AG08395 (cell line): Measurements from ENCODE around the gene AIF1L.
"Not testable (repeated sequence)": the region's sequence is repeated elsewhere in the genome, so short reads cannot be mapped to it uniquely, and the experiment has no call there.

ENCODE experiments used
- DNase-seq: peaks from one replicate; pipeline ENCODE4 v3.0.0; 2012; ENCODE audit warnings: mixed read lengths, low spot score

The AIF1L gene

DNA sequence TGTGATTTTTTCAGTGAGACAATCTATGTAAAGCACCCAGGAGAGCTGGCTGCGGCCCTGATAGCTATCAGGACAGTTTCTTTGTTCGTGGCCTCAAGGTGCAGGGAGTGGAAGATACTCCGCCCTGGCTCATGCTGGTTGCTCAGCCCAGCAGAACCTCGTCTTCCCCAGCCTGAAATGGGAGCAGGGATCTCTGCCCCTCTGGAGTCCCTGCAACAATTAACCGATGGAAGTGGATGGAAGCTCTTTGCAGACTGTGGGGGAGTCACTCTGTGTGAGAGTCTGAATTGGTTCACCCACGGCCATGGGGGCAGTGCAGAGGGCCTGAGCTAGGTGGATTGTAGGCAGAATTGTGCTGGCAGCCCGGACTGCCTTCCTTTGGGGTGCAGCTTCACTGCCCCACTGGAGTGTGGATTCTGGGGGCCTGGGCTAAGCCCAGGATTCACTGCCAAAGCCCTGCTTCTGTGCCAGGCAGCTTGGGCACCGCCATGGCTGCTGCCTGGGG is 2.8 kb downstream of the AIF1L start:
- DNase-seq = no peak

DNA sequence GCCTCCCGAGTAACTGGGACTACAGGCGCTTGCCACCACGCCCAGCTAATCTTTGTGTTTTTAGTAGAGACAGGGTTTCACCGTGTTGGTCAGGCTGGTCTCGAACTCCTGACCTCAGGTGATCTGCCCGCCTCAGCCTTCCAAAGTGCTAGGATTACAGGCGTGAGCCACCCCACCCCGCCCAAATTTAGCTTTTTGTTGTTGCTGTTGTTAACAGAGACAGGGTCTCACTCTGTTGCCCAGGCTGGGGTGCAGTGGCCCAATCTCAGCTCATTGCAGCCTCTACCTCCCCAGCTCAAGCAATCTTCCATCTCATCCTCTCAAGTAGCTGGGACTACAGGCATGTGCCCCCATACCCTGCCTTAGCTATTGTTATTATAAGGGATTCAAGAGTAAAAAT is 3.5 kb downstream of the AIF1L start:
- not testable (repeated sequence) for DNase-seq

DNA sequence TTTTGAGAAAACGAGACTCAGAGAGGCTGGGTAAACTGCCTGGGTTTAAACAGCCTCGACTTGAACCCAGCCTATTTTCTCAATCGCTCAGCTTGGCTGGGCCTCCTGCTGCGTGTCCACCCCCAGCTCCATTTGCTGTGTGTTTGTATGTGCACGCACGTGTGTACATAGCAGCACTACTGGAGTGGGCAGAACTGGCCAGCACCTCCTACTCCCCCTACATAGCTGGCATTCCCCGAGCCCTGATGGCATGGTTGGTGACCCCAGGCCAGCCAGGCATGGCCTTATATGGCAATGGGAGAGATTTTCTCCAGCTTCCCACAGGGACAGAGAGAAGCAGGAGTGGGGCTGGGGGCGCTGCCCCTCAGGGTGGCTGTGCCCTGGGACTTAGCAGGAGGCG is 4.1 kb downstream of the AIF1L start:
- DNase-seq = no peak

DNA sequence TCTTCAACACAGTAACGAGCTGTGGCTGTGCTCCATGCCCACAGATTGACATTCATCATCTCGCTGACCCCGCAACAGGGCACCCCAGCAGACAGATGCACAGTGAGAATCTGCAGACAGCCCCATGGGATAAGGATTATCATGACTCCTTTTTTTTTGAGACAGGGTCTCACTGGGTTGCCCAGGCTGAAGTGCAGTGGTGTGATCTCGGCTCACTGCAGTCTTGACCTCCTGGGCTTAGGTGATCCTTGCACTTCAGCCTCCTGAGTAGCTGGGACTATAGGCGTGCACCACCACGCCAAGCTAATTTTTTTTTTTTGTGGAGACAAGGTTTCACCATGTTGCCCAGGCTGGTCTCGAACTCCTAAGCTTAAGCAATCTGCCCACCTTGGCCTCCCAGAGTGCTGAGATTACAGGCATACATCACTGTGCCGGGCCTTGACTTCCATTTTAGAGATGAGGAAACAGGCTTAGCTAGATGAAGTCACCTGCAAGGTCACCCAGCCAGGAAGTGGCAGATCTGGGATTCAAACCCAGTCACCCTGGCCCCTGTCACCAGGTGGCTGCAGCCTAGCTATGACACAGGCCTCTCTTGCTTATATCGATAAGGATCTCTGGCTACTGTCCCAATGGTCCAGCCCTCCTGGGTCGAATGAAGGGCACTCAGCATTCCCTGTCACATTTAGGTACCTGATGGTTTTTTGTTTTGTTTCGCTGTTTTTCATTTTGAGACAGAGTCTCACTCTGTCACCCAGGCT is 5.1 kb downstream of the AIF1L start:
- no peak for DNase-seq

DNA sequence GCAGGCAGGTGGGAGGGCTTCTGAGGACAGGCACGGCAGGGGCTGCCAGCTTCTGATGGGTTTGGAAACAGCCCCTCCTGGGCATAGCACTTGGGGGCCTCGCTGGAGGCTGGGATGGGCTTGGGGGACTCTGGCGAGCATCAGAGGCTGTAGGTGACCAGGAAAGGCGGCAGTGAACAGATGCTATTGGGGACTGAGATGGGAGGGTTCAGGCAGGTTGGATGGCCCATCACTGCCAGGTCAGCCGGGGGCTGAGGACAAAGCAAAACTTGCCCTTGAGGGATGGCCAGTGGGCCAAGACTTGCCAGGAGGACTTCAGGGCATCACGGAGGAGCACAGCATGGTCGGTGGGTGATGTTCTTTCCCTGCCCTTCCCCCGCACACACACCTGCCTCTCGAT is 6.7 kb downstream of the AIF1L start:
- DNase-seq = no peak

DNA sequence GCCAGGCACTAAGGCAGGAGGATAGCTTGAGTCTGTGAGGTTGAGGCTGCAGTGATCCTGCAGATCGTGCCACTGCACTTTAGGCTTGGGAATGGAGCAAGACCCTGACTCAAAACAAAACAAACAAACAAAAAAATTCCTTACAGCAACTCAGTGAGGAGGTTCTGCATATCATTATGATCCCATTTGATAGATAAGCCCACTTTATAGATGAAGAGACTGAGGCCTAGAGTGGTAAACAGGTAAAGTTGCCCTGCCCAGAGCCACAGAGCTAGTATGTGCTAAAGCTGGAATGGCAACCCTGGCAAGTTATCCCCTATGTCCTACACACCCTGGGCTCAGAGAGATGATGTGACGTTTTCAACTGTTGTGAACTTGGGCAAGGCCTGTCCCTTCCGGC is 7.2 kb downstream of the AIF1L start:
- no peak for DNase-seq

DNA sequence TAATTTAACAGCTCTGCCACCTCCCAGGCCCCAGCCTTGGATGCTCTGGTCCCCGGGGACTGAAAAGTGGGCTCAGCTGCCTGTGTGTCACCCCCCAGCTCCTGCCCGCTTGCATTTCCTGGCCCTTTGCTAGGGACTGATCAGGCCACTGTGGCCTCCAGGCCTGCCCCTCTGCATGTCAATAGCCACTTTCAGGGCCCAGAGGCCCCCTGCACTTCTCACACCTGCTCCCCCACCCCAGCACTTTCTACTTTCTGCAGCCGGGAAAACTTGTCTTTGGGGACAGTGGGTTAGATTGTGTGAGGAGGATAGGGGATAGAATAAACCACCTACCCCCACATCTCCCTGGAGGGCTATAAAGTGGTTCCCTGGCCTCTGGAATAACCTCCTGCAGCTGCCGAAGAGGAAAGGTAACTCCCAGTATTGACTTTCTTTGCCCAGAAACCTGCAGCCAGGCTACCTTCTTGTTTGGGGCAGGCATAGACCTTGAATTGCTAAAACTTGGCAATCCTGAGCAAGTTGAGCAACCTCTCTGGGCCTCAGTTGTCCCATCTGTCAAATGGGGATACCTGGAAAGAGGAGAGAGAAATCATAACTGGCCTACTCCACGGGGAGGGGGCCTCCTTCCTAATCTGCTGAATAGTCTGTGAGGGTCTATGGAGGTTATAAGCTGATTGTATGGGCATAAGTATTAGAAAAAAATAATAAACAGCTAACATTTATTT is 7.8 kb downstream of the AIF1L start:
- no peak for DNase-seq

DNA sequence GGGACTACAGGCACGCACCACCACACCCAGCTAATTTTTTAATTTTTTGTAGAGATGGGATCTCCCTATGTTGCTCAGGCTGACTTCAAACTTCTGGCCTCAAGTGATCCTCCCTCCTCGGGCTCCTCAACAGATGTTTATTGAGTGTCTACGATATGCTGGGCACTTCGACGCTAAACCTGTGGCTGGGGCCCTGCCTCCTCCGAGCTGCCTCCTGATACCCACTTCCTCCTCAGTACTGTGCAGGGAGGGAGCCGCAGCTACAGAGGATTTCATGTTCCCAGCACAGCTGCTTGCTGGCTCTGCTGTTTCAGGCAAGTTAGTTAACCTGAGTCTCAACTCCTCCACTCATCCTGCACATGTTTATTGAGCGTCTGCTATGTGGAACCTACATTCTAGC is 9.6 kb downstream of the AIF1L start:
- DNase-seq = no peak

DNA sequence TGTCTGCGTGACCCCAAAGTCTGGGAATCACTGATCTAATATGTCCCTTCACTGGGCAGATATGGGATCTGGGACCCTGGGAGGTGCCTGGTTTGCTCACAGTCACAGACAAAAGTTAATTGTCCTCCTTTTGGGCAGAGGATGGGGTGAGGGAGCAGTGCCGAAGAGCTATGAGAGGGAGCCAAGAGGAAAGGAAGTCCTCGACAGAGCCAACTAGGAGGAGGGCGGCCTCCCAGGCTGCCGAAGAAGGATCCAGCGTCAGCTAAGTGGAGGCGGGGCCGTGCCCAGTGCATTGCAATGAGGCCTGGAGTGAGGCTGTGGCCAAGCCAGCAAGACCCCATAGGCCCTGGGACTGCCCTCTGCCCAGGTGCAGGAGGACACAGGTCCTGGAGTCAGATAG is 11.4 kb downstream of the AIF1L start:
- DNase-seq = no peak

DNA sequence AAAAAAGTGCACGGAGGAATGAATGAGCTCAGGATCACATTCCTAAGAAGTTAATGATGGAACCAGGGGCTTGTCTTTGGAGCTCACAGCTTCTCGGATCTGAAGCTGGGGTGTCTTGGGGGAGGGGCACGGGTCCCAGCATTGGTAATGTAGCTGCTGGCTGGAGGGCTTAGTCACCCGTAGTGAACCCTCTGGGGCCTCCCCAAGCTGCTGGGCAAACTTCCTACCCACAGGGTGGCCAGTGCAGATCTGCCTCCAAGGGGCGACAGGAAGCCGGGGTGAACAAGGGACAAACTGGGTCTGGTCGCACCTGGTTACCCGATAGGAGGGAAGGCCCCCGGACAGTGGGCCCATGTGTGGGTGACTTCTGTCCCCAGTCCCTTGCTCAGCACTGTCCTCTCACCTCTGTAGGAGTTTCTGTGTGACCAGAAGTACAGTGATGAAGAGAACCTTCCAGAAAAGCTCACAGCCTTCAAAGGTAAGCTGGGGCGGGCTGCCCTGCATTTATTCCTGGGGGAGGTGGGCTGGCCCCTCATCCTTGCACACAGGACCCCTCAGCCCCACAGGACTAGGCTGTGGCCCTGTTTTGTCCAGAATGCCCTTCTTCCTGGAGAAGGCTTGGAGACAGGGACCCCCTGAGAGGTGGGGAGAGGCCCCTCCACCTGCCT is 15.0 kb downstream of the AIF1L start:
- DNase-seq = no peak

DNA sequence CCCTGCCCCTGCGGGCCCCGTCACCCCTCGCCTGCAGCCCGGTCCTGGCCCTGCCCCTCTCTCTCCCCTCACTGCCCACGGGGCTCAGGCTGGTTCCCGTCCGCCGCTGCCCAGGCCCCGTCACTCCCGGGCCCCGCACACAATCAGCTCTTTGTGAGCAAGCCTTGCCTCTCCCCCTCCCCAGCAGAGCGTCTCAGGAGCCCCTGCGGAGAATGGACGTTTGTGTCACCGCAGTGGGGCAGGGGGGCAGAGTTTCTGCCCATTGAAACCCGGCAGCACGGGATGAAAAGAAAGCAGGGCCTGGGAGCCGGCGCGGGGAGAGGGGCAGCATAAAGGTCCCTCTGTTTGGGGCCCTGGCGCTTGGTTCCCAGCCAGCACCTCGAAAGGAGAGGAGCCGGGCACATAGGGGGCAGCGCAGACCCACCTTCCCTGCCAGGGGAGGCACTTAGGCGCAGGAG is 15.6 kb downstream of the AIF1L start:
- no peak for DNase-seq

DNA sequence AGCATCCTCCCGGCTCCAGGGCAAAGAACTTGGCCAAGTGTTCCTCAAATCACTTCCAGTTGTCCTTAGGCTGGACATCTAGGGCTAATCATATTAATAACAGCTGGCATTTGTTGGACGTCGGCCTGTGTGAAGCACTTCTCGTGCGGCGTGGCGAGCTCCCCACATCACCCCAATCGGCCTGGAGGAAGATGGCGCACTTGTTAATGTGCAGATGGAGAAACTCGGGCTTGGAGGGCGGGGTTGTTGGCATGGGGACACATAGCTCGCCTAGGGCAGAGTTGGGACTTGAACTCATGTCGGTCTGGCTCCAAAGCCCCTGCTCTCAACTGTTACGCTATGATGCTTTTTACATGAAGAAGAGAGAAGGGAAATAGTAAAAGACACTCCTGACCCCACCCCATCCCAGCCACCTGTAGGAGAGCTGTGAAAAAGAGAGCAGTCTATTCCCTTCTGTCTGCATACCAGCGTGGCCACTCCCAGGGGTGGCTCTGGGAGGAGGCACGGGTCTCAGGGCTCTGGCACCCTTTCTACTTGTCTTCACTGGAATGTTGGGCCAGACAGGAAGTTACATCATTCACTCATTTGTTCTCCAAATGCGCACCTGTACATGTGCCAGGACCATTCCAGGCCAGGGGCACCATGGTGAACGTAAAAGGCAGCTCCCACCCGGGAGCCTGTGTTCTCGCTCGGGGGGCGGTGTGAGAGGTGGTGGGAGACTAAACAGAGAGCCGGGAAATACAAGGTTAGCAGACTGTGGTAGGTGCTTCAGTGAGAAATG is 16.2 kb downstream of the AIF1L start:
- no peak for DNase-seq

DNA sequence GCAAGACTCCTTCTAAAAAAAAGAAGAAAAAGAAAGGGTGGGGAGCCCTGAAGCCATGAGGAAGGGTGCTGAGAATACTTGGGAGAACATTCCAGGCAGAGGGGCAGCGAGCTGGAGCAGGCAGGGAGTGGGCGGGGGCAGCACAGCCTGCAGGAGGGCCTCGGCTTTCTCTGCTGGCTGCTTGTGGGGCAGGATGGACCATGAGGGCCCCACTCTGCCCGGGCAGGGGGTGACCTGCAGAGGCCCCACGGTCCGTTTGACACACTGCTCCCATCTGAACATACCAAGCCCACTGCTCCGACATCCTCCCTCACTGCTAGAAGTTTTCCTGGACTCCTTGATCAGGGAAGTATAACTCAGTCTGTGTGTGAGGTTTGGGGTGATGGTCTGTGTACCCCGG is 17.3 kb downstream of the AIF1L start:
- no peak for DNase-seq

DNA sequence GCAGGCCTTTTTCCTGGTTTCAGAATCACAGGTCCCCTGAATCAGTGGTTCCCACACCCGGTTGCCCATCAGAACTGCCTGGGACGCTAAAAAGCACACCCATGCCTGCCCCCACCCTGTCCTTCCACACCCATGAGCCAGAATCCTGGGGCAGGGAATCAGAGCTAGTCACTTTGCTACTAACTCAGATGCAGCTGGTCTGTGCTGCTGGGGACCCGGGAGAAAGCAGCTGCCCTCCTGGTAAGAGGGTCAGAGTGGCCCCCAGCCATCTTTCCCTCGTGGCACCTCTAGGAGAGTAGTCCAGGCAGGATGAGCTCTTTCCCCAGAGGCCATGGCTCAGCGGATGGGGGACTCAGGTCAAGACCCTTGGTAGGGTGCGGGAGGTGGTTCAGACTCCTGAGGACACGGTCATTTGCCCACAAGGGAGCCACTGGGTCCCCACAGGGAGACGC is 17.8 kb downstream of the AIF1L start:
- DNase-seq = no peak

DNA sequence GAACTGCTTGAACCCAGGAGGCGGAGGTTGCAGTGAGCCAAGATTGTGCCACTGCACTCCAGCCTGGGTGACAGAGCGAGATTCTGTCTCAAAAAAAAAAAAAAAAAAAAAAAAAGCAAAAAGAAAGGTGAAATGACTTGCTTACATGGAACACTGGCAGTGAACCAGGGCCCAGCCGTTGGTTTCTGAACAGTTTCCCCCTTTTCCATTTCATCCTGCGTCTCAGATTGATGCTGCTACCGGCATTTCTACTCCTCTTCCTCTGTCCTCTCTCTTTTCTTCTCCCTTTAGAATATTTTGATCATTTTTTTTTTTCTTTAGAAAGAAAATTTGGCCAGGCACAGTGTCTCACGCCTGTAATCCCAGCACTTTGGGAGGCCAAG is 19.0 kb downstream of the AIF1L start:
- DNase-seq = not testable (repeated sequence)

DNA sequence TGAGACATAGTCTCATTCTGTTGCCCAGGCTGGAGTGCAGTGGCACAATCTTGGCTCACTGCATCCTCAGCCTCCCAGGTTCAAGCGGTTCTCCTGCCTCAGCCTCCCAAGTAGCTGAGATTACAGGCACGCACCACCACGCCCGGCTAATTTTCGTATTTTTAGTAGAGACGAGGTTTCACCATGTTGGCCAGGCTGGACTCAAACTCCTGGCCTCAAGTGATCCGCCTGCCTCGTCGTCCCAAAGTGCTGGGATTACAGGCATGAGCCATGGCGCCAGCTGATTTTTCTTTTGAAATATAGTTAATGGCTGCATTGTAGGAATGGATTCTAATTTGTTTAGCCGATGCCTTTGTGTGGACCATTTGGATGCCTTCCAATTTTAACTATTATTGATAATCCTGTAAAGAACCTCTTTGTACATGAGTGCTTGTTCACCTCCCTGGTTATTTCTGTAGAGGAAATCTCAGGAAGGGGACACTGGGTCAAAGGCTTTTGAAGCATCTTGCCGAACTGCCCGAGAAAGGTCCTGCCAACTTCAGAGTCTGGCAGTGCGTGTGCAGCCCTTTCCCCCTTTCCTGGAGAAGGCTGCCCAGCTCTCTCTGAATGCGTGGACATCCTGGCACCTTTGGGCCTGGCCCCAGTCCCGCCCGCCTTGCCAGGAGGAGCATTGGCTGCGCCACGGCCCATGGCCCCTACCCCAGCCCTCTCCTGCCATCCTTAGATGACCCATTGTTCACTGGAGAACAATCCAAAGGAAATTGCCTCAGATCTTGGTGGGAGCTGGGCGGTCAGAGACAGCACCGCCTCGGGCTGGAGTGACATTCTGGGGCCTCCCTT is 20.2 kb downstream of the AIF1L start:
- no peak for DNase-seq

DNA sequence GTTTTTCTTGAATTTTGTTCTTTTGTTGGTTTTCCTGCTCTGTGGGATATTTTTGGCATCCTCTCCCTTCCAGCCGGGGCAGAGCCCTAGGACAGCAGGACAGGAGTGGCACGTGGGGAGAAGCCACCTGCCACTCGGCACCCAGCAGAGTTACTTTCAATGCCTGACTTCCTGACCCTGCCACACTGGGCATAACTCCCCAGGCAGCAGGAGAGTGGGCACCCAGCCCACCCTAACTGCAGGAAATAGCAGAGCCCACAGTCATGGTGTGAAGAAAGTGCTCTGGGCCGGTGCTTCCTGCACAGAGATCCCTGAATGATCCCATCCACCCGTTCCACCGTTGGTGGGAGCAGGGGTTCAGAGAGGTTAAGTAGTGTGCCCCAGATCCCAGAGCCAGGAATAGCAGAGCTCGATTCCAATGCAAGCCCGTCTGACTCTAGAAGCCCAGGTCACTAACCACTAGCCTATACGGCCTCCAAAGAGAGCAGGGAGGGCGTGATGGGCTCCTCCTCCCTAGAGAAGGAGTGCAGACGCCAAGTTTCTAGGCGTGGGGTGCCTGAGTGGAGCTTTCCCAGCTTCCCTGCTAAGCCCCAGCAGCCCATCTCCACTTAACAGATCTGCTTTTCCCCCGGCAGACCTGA is 20.9 kb downstream of the AIF1L start:
- no peak for DNase-seq

DNA sequence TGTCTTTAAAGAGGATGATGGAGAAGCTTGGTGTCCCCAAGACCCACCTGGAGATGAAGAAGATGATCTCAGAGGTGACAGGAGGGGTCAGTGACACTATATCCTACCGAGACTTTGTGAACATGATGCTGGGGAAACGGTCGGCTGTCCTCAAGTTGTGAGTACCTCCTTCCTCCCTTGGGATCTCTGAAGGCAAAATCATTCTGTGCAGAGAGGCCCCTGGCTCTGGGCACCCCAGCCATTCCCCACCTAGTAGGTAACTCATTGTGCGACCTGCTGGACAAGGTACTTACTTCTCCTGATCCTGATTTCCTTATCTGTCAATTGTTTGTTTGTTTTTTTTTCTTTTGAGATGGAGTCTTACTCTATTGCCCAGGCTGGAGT is 21.4 kb downstream of the AIF1L start:
- no peak for DNase-seq

DNA sequence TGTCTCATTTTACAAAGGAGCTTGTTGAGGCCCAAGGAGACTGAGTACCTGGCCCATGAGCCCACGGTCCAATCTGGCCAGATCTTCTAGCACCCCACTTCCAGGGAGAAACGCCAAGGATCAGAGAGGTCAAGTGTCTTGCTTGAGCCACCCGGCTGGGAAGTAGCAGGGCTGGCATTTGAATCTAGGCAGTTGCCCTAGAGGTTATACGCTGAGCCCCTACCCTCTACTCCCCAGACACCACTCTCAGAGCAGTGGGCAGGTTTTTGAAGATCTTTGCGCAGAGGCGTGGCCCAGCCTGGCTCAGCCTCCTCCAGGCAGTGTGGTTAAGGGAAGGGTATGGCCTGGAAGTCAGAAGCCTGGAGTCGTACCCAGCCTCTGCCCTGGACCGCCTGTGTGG is 23.3 kb downstream of the AIF1L start:
- no peak for DNase-seq

DNA sequence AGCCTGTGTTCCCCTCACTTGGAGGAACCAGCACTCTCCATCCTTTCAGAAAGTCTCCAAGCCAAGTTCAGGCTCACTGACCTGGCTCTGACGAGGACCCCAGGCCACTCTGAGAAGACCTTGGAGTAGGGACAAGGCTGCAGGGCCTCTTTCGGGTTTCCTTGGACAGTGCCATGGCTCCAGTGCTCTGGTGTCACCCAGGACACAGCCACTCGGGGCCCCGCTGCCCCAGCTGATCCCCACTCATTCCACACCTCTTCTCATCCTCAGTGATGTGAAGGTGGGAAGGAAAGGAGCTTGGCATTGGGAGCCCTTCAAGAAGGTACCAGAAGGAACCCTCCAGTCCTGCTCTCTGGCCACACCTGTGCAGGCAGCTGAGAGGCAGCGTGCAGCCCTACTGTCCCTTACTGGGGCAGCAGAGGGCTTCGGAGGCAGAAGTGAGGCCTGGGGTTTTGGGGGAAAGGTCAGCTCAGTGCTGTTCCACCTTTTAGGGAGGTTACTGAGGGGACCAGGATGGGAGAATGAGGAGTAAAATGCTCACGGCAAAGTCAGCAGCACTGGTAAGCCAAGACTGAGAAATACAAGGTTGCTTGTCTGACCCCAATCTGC is 24.4 kb downstream of the AIF1L start:
- DNase-seq = no peak
